DND-41 (cell line): ENCODE results near the gene MOB4.

Experiments
- CTCF ChIP-seq: IDR thresholded peaks from 2 replicates; pipeline ENCODE4 v1.5.1; 2012; ENCODE audit warnings: borderline replicate concordance, low read length, moderate library complexity, mild to moderate bottlenecking; ENCODE audit not compliant: poor library complexity, severe bottlenecking; ENCODE audit errors: extremely low read depth
- EZH2 ChIP-seq: IDR thresholded peaks from 3 replicates; pipeline ENCODE4 v1.6.1; 2012; ENCODE audit warnings: borderline replicate concordance, low read depth, mild to moderate bottlenecking, moderate library complexity, low read length, inconsistent platforms; ENCODE audit not compliant: severe bottlenecking

- TF ChIP-seq EZH2 (no peak), CTCF (no peak)
These were observed 75.6 kb downstream of the MOB4 start for GRCh38 chr2:197591339-197592072.
